Sigmoid colon (tissue), 7 donors: Measurements from ENCODE around the gene TTLL10. TPM values are rescaled to one million over a fixed set of nuclear protein-coding genes. Genes with fewer than 3 reads are reported as not detected.

ENCODE experiments used
- DNase-seq: peaks from one replicate; pipeline ENCODE4 v3.0.0-alpha.2; 2019
- H3K27ac ChIP-seq, 4 donors: fragments of 200-600 bp; sonication (generic); one replicate each; pipeline ENCODE4 v1.5.1; 2016 to 2019; ENCODE audit warnings: mild to moderate bottlenecking in 1 of 4
- H3K27me3 ChIP-seq, 3 donors: fragments of 200-600 bp; sonication (generic); one replicate each; pipeline ENCODE4 v1.5.1; 2019; ENCODE audit warnings: mild to moderate bottlenecking in 1 of 3
- H3K36me3 ChIP-seq, 4 donors: fragments of 200-600 bp; sonication (generic); one replicate each; pipeline ENCODE4 v1.5.1; 2016 to 2019
- H3K4me1 ChIP-seq, 4 donors: fragments of 200-600 bp; sonication (generic); one replicate each; pipeline ENCODE4 v1.5.1; 2017 to 2019
- H3K4me3 ChIP-seq, 4 donors: fragments of 200-600 bp; sonication (generic); one replicate each; pipeline ENCODE4 v1.5.1; 2017 to 2019; ENCODE audit warnings: mild to moderate bottlenecking in 2 of 4, moderate library complexity in 1 of 4
- H3K9me3 ChIP-seq, 4 donors: fragments of 200-600 bp in 3 of 4; sonication (generic) in 3 of 4; one replicate each; pipeline versions ENCODE4 v1.5.1 to v1.6.1; 2013 to 2019
- CTCF ChIP-seq, 4 experiments: fragments of 450-650 bp in 3 of 4; fragments of 200-600 bp in 1 of 4; IDR thresholded peaks; one replicate each; pipeline ENCODE4 v1.5.1; 2016 to 2019; ENCODE audit warnings: antibody characterized with exemption in 4 of 4, mild to moderate bottlenecking in 3 of 4, moderate library complexity in 2 of 4
- EP300 ChIP-seq, 4 donors: sonication (generic); formaldehyde crosslinking; IDR thresholded peaks; one replicate each; pipeline ENCODE4 v1.6.1; 2017; ENCODE audit warnings: antibody characterized with exemption in 4 of 4
- POLR2A ChIP-seq, 2 donors: fragments of 450-650 bp; IDR thresholded peaks; one replicate each; pipeline ENCODE4 v1.6.1; 2016; ENCODE audit warnings: antibody characterized with exemption in 2 of 2, mild to moderate bottlenecking in 2 of 2, moderate library complexity in 2 of 2
- POLR2AphosphoS5 ChIP-seq, 4 donors: sonication (generic); formaldehyde crosslinking; IDR thresholded peaks; one replicate each; pipeline ENCODE4 v1.6.1; 2017; ENCODE audit warnings: antibody characterized with exemption in 4 of 4
- WGBS, 2 donors: extraction: QIAGEN DNeasy Blood & Tissue Kit; methylation state at CpG; one replicate each; pipeline ENCODE4 v1.1.7; 2013; 5-methylcytosine and 5-hydroxymethylcytosine counted together
- intact Hi-C: fragments of 100-400 bp; cut with DNase I; formaldehyde crosslinking; loops from one replicate; pipeline ENCODE4 v1.15.1; 2023
- polyA plus RNA-seq, 3 donors: library from polyadenylated mRNA; stranded (reverse); fragments of 200-250 nt; gene quantifications; one replicate each; pipeline ENCODE4 v1.2.3, GENCODE V29; 2013
- total RNA-seq, 4 donors: library from RNA; depleted of rRNA; stranded (reverse); fragments of >200 nt; gene quantifications; one replicate each; pipeline ENCODE4 v1.1.0, GENCODE V29; 2016
- donor health status: healthy with polysubstance abuse.
- donor health status: Bipolar disorder and iron deficiency.
- donor health status: healthy.

Gene TTLL10
- total and polyA plus RNA-seq, 7 donors: 0.46 to 0.70 (median 0.60) TPM; not detected in 4

- H3K4me3 ChIP-seq: no peak overlapping the region
- no peak overlapping the region for H3K27ac ChIP-seq
- TF ChIP-seq EP300 (IDR thresholded peaks at IDR 0.05) (no peak), CTCF (IDR thresholded peaks at IDR 0.05) (no peak), POLR2A (IDR thresholded peaks at IDR 0.05) (no peak), POLR2AphosphoS5 (IDR thresholded peaks at IDR 0.05) (no peak)
- H3K27me3 ChIP-seq: peaks cover 0 to 47% (median 24%) of the 10 kb centered on the region in 3 donors
- DNase-seq: no peak
- H3K9me3 ChIP-seq: no peaks in the 10 kb centered on the region
- H3K36me3 ChIP-seq: no peaks in the 10 kb centered on the region
- no peaks in the 10 kb centered on the region for H3K4me1 ChIP-seq
- intact Hi-C loops: no loop called here
- WGBS, 2 donors: 53 to 74% methylated on average over 19 of the region's 19 CpGs
Measured at GRCh38 chr1:1142844-1143243, 30.8 kb upstream of the TTLL10 start.

GRCh38 chr1:1143636-1144035 lies 30.0 kb upstream of the TTLL10 start:
- DNase-seq: no peak
- H3K27ac ChIP-seq: peak overlapping the region in 1 of 4 donors; percentile 22
- intact Hi-C loops: no loop called here

GRCh38 chr1:1144122-1144842 lies 29.4 kb upstream of the TTLL10 start:
- intact Hi-C loops: no loop called here
- no peak for TF ChIP-seq POLR2AphosphoS5 (IDR thresholded peaks at IDR 0.05)
- TF ChIP-seq CTCF (IDR thresholded peaks at IDR 0.05): no peak
- no peak for TF ChIP-seq EP300 (IDR thresholded peaks at IDR 0.05)
- TF ChIP-seq POLR2A (IDR thresholded peaks at IDR 0.05): no peak
- Histone ChIP-seq H3K4me1 (no peaks in the 10 kb centered on the region), H3K27ac (peak overlapping the region in 1 of 4 donors; percentile 31), H3K27me3 (peaks cover 0 to 37% (median 21%) of the 10 kb centered on the region in 3 donors), H3K9me3 (no peaks in the 10 kb centered on the region), H3K36me3 (no peaks in the 10 kb centered on the region), H3K4me3 (no peak overlapping the region)
- DNase-seq: no peak
- WGBS, 2 donors: 8 to 23% methylated on average over 42 of the region's 42 CpGs

More at GRCh38 chr1:1143636-1144035, 30.0 kb upstream of the TTLL10 start:
- H3K36me3 ChIP-seq: no peaks in the 10 kb centered on the region
- peaks cover 0 to 40% (median 21%) of the 10 kb centered on the region in 3 donors for H3K27me3 ChIP-seq
- no peaks in the 10 kb centered on the region for H3K4me1 ChIP-seq
- WGBS, 2 donors: 22 to 77% methylated on average over 14 of the region's 14 CpGs
- TF ChIP-seq CTCF (IDR thresholded peaks at IDR 0.05) (no peak), EP300 (IDR thresholded peaks at IDR 0.05) (no peak), POLR2A (IDR thresholded peaks at IDR 0.05) (no peak), POLR2AphosphoS5 (IDR thresholded peaks at IDR 0.05) (no peak)
- H3K9me3 ChIP-seq: no peaks in the 10 kb centered on the region
- no peak overlapping the region for H3K4me3 ChIP-seq

- Histone ChIP-seq H3K9me3 (no peaks in the 10 kb centered on the region), H3K27me3 (peaks cover 0 to 37% (median 21%) of the 10 kb centered on the region in 3 donors), H3K27ac (peak overlapping the region in 1 of 4 donors; percentile 31), H3K4me3 (no peak overlapping the region), H3K4me1 (no peaks in the 10 kb centered on the region), H3K36me3 (no peaks in the 10 kb centered on the region)
- TF ChIP-seq POLR2AphosphoS5 (IDR thresholded peaks at IDR 0.05) (no peak), EP300 (IDR thresholded peaks at IDR 0.05) (no peak), CTCF (IDR thresholded peaks at IDR 0.05) (no peak)
- intact Hi-C loops: no loop called here
- WGBS, 2 donors: 16 to 64% methylated on average over 32 of the region's 32 CpGs
- no peak for DNase-seq
Measured at GRCh38 chr1:1144843-1145546, 28.7 kb upstream of the TTLL10 start.
